ENCODE data around the gene PLXNA4. TPM values are rescaled to one million over a fixed set of nuclear protein-coding genes. Genes with fewer than 3 reads are reported as not detected.

The PLXNA4 gene
- total and polyA plus RNA-seq, 8 donors = 0.15 to 12.8 (median 1.6) TPM

DNA sequence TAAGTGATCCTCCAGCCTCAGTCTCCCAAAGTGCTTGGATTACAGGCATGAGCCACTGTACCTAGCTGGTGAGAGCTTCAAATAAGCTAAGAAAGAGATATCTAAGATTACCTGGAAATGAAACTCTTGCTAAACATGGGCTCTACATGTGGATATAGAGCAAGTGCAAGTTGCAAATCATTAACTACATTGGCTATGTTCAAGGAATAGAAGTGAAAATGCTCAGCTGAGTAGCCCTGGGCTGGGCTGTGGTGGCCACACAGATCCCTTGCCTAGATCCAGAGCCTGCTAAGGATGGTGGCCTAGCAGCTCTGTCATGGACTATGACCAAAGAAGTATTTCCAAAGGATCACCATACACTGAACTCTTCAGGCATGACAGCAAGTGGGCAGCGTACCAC lies 209.3 kb downstream of the PLXNA4 start:
- Histone ChIP-seq H3K4me1 (no peaks in the 10 kb centered on the region), H3K36me3 (no peaks in the 10 kb centered on the region), H3K27ac (no peak overlapping the region), H3K4me3 (no peak overlapping the region), H3K27me3 (peaks cover 0 to 6% (median 0%) of the 10 kb centered on the region in 3 donors), H3K9me3 (no peaks in the 10 kb centered on the region)
- intact Hi-C loops (cut with DNase I; ENCODE audit: low total_unique reads) = no loop called here
- TF ChIP-seq, protein P1, sequence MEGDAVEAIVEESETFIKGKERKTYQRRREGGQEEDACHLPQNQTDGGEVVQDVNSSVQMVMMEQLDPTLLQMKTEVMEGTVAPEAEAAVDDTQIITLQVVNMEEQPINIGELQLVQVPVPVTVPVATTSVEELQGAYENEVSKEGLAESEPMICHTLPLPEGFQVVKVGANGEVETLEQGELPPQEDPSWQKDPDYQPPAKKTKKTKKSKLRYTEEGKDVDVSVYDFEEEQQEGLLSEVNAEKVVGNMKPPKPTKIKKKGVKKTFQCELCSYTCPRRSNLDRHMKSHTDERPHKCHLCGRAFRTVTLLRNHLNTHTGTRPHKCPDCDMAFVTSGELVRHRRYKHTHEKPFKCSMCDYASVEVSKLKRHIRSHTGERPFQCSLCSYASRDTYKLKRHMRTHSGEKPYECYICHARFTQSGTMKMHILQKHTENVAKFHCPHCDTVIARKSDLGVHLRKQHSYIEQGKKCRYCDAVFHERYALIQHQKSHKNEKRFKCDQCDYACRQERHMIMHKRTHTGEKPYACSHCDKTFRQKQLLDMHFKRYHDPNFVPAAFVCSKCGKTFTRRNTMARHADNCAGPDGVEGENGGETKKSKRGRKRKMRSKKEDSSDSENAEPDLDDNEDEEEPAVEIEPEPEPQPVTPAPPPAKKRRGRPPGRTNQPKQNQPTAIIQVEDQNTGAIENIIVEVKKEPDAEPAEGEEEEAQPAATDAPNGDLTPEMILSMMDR (IDR thresholded peaks at IDR 0.05) = no peak
- TF ChIP-seq POLR2A (IDR thresholded peaks at IDR 0.05) (no peak), POLR2AphosphoS5 (IDR thresholded peaks at IDR 0.05) (no peak), EP300 (IDR thresholded peaks at IDR 0.05) (no peak)
- DNase-seq = no peak
- 94 to 100% (median 96%) methylated on average over 1 of the region's 1 CpG for WGBS, 5 donors

DNA sequence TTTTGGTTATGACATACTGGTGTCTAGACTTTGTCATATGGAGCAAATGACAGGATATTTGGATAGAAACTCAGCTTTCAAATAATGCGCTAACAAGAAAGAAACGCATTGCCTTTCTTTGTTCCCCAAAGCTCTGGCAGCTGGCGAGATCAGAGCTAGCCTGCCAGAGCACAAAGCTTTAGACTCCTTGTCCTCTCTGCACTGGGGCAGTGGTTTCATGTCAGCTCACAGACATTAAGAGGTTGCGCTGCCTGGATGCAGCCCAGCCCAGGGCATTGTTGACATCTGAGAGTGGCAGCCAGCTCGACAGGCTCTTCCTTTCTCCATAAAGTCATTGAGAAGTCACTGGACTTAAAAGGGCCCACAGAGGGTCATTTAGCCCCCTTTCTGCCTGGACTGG lies 212.0 kb downstream of the PLXNA4 start:
- Histone ChIP-seq H3K27me3 (peaks cover 0 to 6% (median 0%) of the 10 kb centered on the region in 3 donors), H3K4me1 (no peaks in the 10 kb centered on the region), H3K36me3 (no peaks in the 10 kb centered on the region), H3K9me3 (no peaks in the 10 kb centered on the region), H3K27ac (no peak overlapping the region), H3K4me3 (no peak overlapping the region)
- intact Hi-C loops (cut with DNase I; ENCODE audit: low total_unique reads) = no loop called here
- WGBS, 5 donors = 74 to 86% (median 84%) methylated on average over 5 of the region's 5 CpGs
- no peak for TF ChIP-seq EP300 (IDR thresholded peaks at IDR 0.05)
- TF ChIP-seq POLR2A (IDR thresholded peaks at IDR 0.05) = no peak
- TF ChIP-seq POLR2AphosphoS5 (IDR thresholded peaks at IDR 0.05) = no peak
- TF ChIP-seq, protein P1 (IDR thresholded peaks at IDR 0.05) = no peak
- DNase-seq = no peak

DNA sequence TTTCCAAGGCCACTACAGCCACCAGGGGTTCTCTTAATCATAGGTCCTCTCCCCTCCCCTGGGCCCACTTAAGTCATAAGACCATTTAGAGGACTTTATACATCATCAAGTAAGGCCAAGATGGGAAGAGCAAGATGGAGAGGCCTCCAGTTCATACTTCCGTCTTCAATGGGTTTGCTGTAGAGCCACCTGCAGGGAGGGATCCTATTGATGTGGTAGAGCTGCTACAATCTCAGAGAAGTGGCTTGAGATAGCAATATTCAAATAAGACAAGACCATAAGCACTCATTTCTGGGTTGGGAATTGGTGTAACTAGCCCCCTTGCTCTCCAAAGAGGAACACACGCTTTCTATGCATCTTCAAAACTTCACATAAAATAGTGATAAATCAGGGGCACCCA lies 214.2 kb downstream of the PLXNA4 start:
- no peak overlapping the region for H3K27ac ChIP-seq
- TF ChIP-seq POLR2A (IDR thresholded peaks at IDR 0.05) = no peak
- TF ChIP-seq, protein P1 (IDR thresholded peaks at IDR 0.05) = no peak
- no peak for TF ChIP-seq POLR2AphosphoS5 (IDR thresholded peaks at IDR 0.05)
- TF ChIP-seq EP300 (IDR thresholded peaks at IDR 0.05) = no peak
- 77 to 95% (median 93%) methylated on average over 2 of the region's 2 CpGs for WGBS, 5 donors
- no peak for DNase-seq
- no peak overlapping the region for H3K4me3 ChIP-seq
- H3K36me3 ChIP-seq = no peaks in the 10 kb centered on the region
- no peaks in the 10 kb centered on the region for H3K9me3 ChIP-seq
- intact Hi-C loops (cut with DNase I; ENCODE audit: low total_unique reads) = no loop called here
- H3K4me1 ChIP-seq = no peaks in the 10 kb centered on the region
- H3K27me3 ChIP-seq = no peaks in the 10 kb centered on the region

DNA sequence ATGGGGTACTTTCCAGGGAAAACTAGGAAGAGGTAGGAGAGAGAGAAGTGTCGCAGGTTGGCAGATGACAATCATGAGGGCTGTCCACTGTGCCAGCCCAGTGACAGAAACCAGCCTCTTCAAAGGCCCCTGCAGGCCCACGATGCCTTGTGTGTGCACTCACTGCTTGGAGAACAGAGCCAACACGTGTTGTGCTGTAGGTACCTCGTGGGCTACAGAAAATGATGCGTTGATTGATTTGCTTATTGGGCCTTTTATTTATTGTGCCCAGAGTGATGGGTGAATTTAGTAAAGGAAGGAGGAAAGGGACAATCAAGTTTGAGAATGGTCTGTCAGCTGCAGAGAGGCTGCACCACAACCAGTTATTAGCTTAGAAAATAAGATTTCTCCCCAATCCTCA lies 215.1 kb downstream of the PLXNA4 start:
- H3K27me3 ChIP-seq = no peaks in the 10 kb centered on the region
- H3K4me3 ChIP-seq = no peak overlapping the region
- intact Hi-C loops (cut with DNase I; ENCODE audit: low total_unique reads) = no loop called here
- H3K4me1 ChIP-seq = no peaks in the 10 kb centered on the region
- no peak for DNase-seq
- no peak for TF ChIP-seq POLR2A (IDR thresholded peaks at IDR 0.05)
- TF ChIP-seq, protein P1 (IDR thresholded peaks at IDR 0.05) = no peak
- no peak for TF ChIP-seq EP300 (IDR thresholded peaks at IDR 0.05)
- TF ChIP-seq POLR2AphosphoS5 (IDR thresholded peaks at IDR 0.05) = no peak
- H3K27ac ChIP-seq = no peak overlapping the region
- no peaks in the 10 kb centered on the region for H3K36me3 ChIP-seq
- 79 to 90% (median 85%) methylated on average over 5 of the region's 5 CpGs for WGBS, 5 donors
- no peaks in the 10 kb centered on the region for H3K9me3 ChIP-seq

Data from stomach (tissue), 9 donors.